Esophagus (tissue), 2 donors: ENCODE data around the gene OPN5. TPM values are rescaled to one million over a fixed set of nuclear protein-coding genes. Genes with fewer than 3 reads are reported as not detected.

ENCODE experiments used
- H3K27ac ChIP-seq, 2 donors: one replicate each; pipeline ENCODE4 v1.5.1; 2013; ENCODE audit warnings: low read depth in 2 of 2, mild to moderate bottlenecking in 2 of 2, inconsistent platforms in 1 of 2, low read length in 1 of 2, moderate library complexity in 1 of 2
- H3K27me3 ChIP-seq, 2 donors: one replicate each; pipeline ENCODE4 v1.6.1; 2013; ENCODE audit warnings: low read length in 2 of 2, control low read depth in 1 of 2, mild to moderate bottlenecking in 1 of 2; ENCODE audit not compliant: insufficient read depth in 2 of 2, control insufficient read depth in 1 of 2
- H3K36me3 ChIP-seq, 2 donors: one replicate each; pipeline ENCODE4 v1.6.1; 2013; ENCODE audit warnings: low read length in 1 of 2; ENCODE audit not compliant: control insufficient read depth in 2 of 2, insufficient read depth in 2 of 2
- H3K4me1 ChIP-seq, 2 donors: one replicate each; pipeline ENCODE4 v1.6.1; 2013; ENCODE audit warnings: low read length in 1 of 2; ENCODE audit not compliant: control insufficient read depth in 2 of 2, insufficient read depth in 2 of 2
- H3K4me3 ChIP-seq, 2 donors: one replicate each; pipeline ENCODE4 v1.5.1; 2013; ENCODE audit warnings: low read length in 2 of 2, mild to moderate bottlenecking in 2 of 2, low read depth in 1 of 2, moderate library complexity in 1 of 2
- H3K9me3 ChIP-seq, 2 donors: one replicate each; pipeline ENCODE4 v1.6.1; 2013; ENCODE audit warnings: mild to moderate bottlenecking in 2 of 2, low read depth in 1 of 2, low read length in 1 of 2, moderate library complexity in 1 of 2; ENCODE audit not compliant: control insufficient read depth in 2 of 2, insufficient read depth in 1 of 2
- WGBS, 2 donors: extraction: QIAGEN DNeasy Blood & Tissue Kit; methylation state at CpG; one replicate each; pipeline ENCODE4 v1.1.7; 2013; 5-methylcytosine and 5-hydroxymethylcytosine counted together
- polyA plus RNA-seq, 2 donors: library from polyadenylated mRNA; stranded (reverse); fragments of 200-250 nt; gene quantifications; one replicate each; pipeline ENCODE4 v1.2.3, GENCODE V29; 2013
- donor health status: healthy with polysubstance abuse.
- donor health status: Bipolar disorder and iron deficiency.

The OPN5 gene
- polyA plus RNA-seq, 2 donors, result not detected

GRCh38 chr6:47811443-47811842 is 29.6 kb downstream of the OPN5 start:
- peaks cover 0 to 5% of the 10 kb centered on the region in 2 donors for H3K27me3 ChIP-seq
- no peaks in the 10 kb centered on the region for H3K36me3 ChIP-seq
- WGBS, 2 donors, result 83% methylated on average over 3 of the region's 3 CpGs

GRCh38 chr6:47817749-47818148 is 35.9 kb downstream of the OPN5 start:
- Histone ChIP-seq H3K4me3 (no peak overlapping the region), H3K4me1 (no peaks in the 10 kb centered on the region), H3K27me3 (no peaks in the 10 kb centered on the region), H3K36me3 (no peaks in the 10 kb centered on the region), H3K27ac (no peak overlapping the region), H3K9me3 (no peaks in the 10 kb centered on the region)
- 91 to 94% methylated on average over 4 of the region's 4 CpGs for WGBS, 2 donors

More at GRCh38 chr6:47811443-47811842, 29.6 kb downstream of the OPN5 start:
- H3K4me3 ChIP-seq, result no peak overlapping the region
- no peaks in the 10 kb centered on the region for H3K4me1 ChIP-seq
- H3K27ac ChIP-seq, result no peak overlapping the region
- no peaks in the 10 kb centered on the region for H3K9me3 ChIP-seq

- H3K9me3 ChIP-seq, result no peaks in the 10 kb centered on the region
- WGBS, 2 donors, result 87 to 91% methylated on average over 3 of the region's 3 CpGs
- no peaks in the 10 kb centered on the region for H3K27me3 ChIP-seq
- no peak overlapping the region for H3K4me3 ChIP-seq
- H3K36me3 ChIP-seq, result no peaks in the 10 kb centered on the region
- no peaks in the 10 kb centered on the region for H3K4me1 ChIP-seq
- no peak overlapping the region for H3K27ac ChIP-seq
Measured at GRCh38 chr6:47819461-47819860, 37.6 kb downstream of the OPN5 start.

GRCh38 chr6:47822856-47823554 is 41.2 kb downstream of the OPN5 start:
- H3K27ac ChIP-seq, result no peak overlapping the region
- H3K4me1 ChIP-seq, result no peaks in the 10 kb centered on the region
- no peaks in the 10 kb centered on the region for H3K9me3 ChIP-seq
- H3K36me3 ChIP-seq, result no peaks in the 10 kb centered on the region
- WGBS, 2 donors, result 73 to 76% methylated on average over 6 of the region's 6 CpGs
- no peaks in the 10 kb centered on the region for H3K27me3 ChIP-seq
- no peak overlapping the region for H3K4me3 ChIP-seq

GRCh38 chr6:47832386-47833100 is 50.7 kb downstream of the OPN5 start:
- no peaks in the 10 kb centered on the region for H3K9me3 ChIP-seq
- no peak overlapping the region for H3K27ac ChIP-seq
- WGBS, 2 donors, result 13 to 20% methylated on average over 2 of the region's 2 CpGs
- no peaks in the 10 kb centered on the region for H3K27me3 ChIP-seq
- no peak overlapping the region for H3K4me3 ChIP-seq
- no peaks in the 10 kb centered on the region for H3K36me3 ChIP-seq
- no peaks in the 10 kb centered on the region for H3K4me1 ChIP-seq

GRCh38 chr6:47834196-47834595 is 52.4 kb downstream of the OPN5 start:
- H3K9me3 ChIP-seq, result no peaks in the 10 kb centered on the region
- H3K27ac ChIP-seq, result no peak overlapping the region
- H3K4me1 ChIP-seq, result no peaks in the 10 kb centered on the region

GRCh38 chr6:47836046-47836445 is 54.2 kb downstream of the OPN5 start:
- no peaks in the 10 kb centered on the region for H3K9me3 ChIP-seq
- no peaks in the 10 kb centered on the region for H3K36me3 ChIP-seq
- H3K4me3 ChIP-seq, result no peak overlapping the region
- no peaks in the 10 kb centered on the region for H3K4me1 ChIP-seq
- no peak overlapping the region for H3K27ac ChIP-seq
- H3K27me3 ChIP-seq, result no peaks in the 10 kb centered on the region

More at GRCh38 chr6:47834196-47834595, 52.4 kb downstream of the OPN5 start:
- no peaks in the 10 kb centered on the region for H3K27me3 ChIP-seq
- H3K36me3 ChIP-seq, result no peaks in the 10 kb centered on the region
- no peak overlapping the region for H3K4me3 ChIP-seq

- no peaks in the 10 kb centered on the region for H3K36me3 ChIP-seq
- H3K9me3 ChIP-seq, result no peaks in the 10 kb centered on the region
- H3K27ac ChIP-seq, result no peak overlapping the region
- 67 to 90% methylated on average over 1 of the region's 1 CpG for WGBS, 2 donors
- H3K4me3 ChIP-seq, result no peak overlapping the region
- H3K4me1 ChIP-seq, result no peaks in the 10 kb centered on the region
- H3K27me3 ChIP-seq, result no peaks in the 10 kb centered on the region
Measured at GRCh38 chr6:47836639-47837038, 54.8 kb downstream of the OPN5 start.

- 85 to 88% methylated on average over 1 of the region's 1 CpG for WGBS, 2 donors
- Histone ChIP-seq H3K9me3 (no peaks in the 10 kb centered on the region), H3K27me3 (no peaks in the 10 kb centered on the region), H3K4me3 (no peak overlapping the region), H3K27ac (no peak overlapping the region), H3K4me1 (no peaks in the 10 kb centered on the region), H3K36me3 (no peaks in the 10 kb centered on the region)
Measured at GRCh38 chr6:47839645-47840044, 57.8 kb downstream of the OPN5 start.

- H3K9me3 ChIP-seq, result no peaks in the 10 kb centered on the region
- no peaks in the 10 kb centered on the region for H3K36me3 ChIP-seq
- 74 to 85% methylated on average over 3 of the region's 3 CpGs for WGBS, 2 donors
- H3K27me3 ChIP-seq, result no peaks in the 10 kb centered on the region
- no peaks in the 10 kb centered on the region for H3K4me1 ChIP-seq
- no peak overlapping the region for H3K4me3 ChIP-seq
- no peak overlapping the region for H3K27ac ChIP-seq
Measured at GRCh38 chr6:47844881-47845280, 63.0 kb downstream of the OPN5 start.
